Caco-2 (cell line): ENCODE results near the gene SCTR. TPM values are rescaled to one million over a fixed set of nuclear protein-coding genes. Genes with fewer than 3 reads are reported as not detected.

ENCODE experiments used
- BruUV-seq: library from RNA; stranded (reverse); fragments of 400-500 nt; replicated peaks from 2 replicates; lab custom pipeline; 2021; lab: Mats Ljungman, UMichigan
- CTCF ChIA-PET: fragments of 300-600 bp; sonication (Branson Sonifier 250); formaldehyde crosslinking; loops from one replicate; lab custom pipeline; 2022; ENCODE audit warnings: antibody characterized with exemption; lab: Charles Lee
- POLR2A ChIA-PET: fragments of 300-600 bp; sonication (Branson Sonifier 250); formaldehyde crosslinking; loops from one replicate; lab custom pipeline; 2022; ENCODE audit warnings: antibody characterized with exemption; lab: Charles Lee
- DNase-seq, 2 experiments: peaks; one replicate each; pipeline versions ENCODE4 v3.0.0 to v3.0.0-alpha.2; 2020 to 2022
- H3K27me3 ChIP-seq: replicated peaks from 2 replicates; pipeline ENCODE4 v1.6.0; 2011; ENCODE audit warnings: low read length; ENCODE audit not compliant: control insufficient read depth, insufficient read depth
- H3K36me3 ChIP-seq: 2 replicates; pipeline ENCODE4 v1.5.1; 2011; ENCODE audit warnings: low read length; ENCODE audit not compliant: control insufficient read depth, insufficient read depth
- H3K4me1 ChIP-seq: fragments of 250-450 bp; sonication (Bioruptor Pico); 2 replicates; pipeline ENCODE4 v1.5.1; 2020; ENCODE audit warnings: mild to moderate bottlenecking
- H3K4me3 ChIP-seq: 2 replicates; pipeline ENCODE4 v1.5.1; 2011; ENCODE audit warnings: low read depth, mild to moderate bottlenecking, control low read depth, low read length
- H3K9me3 ChIP-seq: fragments of 250-450 bp; sonication (Bioruptor Pico); 2 replicates; pipeline ENCODE4 v1.5.1; 2020; ENCODE audit warnings: mild to moderate bottlenecking, moderate library complexity
- H3K27ac Mint-ChIP-seq: one replicate; pipeline ENCODE4 v1.8.0; 2022; ENCODE audit warnings: mixed read lengths; ENCODE audit not compliant: unreplicated experiment
- H3K27me3 Mint-ChIP-seq: one replicate; pipeline ENCODE4 v1.8.0; 2022; ENCODE audit warnings: mixed read lengths; ENCODE audit not compliant: insufficient read depth, unreplicated experiment
- H3K36me3 Mint-ChIP-seq: one replicate; pipeline ENCODE4 v1.8.0; 2022; ENCODE audit warnings: mild to moderate bottlenecking, mixed read lengths; ENCODE audit not compliant: insufficient read depth, unreplicated experiment
- H3K4me1 Mint-ChIP-seq: one replicate; pipeline ENCODE4 v1.8.0; 2022; ENCODE audit warnings: low read depth, mixed read lengths; ENCODE audit not compliant: unreplicated experiment
- H3K4me3 Mint-ChIP-seq: one replicate; pipeline ENCODE4 v1.8.0; 2022; ENCODE audit warnings: mild to moderate bottlenecking, moderate library complexity, mixed read lengths; ENCODE audit not compliant: unreplicated experiment
- H3K9me3 Mint-ChIP-seq: one replicate; pipeline ENCODE4 v1.8.0; 2022; ENCODE audit warnings: mixed read lengths; ENCODE audit not compliant: unreplicated experiment
- intact Hi-C: fragments of 100-400 bp; cut with micrococcal nuclease; formaldehyde crosslinking; loops from one replicate; pipeline ENCODE4 v1.10.0; 2022; ENCODE audit not compliant: unreplicated experiment
- total RNA-seq: library from RNA; stranded (reverse); gene quantifications from 2 replicates; pipeline ENCODE4 v1.2.3, GENCODE V29; 2022
- TF ChIP-seq, protein P1 (sequence below), 2 experiments: fragments of 200-600 bp in 1 of 2; IDR thresholded peaks; 1 replicate in 1 of 2; 2 replicates in 1 of 2; pipeline versions ENCODE4 v1.5.1 to v1.8.0; 2011 to 2022; ENCODE audit warnings: antibody characterized with exemption in 1 of 2, control low read depth in 1 of 2, inconsistent platforms in 1 of 2, low read depth in 1 of 2, low read length in 1 of 2, mild to moderate bottlenecking in 1 of 2, moderate library complexity in 1 of 2; ENCODE audit not compliant: insufficient read depth in 1 of 2, severe bottlenecking in 1 of 2, unreplicated experiment in 1 of 2

The SCTR gene
- total RNA-seq, 1 experiment from 2014 or later, result not detected

DNA sequence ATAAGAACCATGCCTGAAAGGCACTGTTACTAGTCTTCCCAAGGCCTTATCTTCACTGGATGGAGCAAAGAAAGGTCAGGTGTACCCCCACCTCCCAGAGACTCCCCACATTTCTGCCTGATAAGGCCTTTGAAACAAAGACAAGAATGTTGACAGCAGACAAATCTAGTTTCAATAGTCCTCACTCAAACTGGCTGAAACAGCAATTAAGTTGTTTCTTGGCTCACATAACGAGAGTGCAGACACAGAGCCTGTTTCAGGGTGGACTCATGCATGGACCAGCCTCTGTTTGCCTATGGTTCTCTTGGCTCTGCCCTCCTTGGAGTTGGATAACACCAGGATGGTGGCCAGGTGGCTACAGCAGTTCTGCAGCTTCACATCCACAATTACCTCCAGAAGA lies 12.4 kb upstream of the SCTR start:
- H3K4me1 Mint-ChIP-seq, result peaks cover 10% of the 10 kb centered on the region
- peaks cover 32% of the 10 kb centered on the region for H3K9me3 Mint-ChIP-seq
- ChIA-PET CTCF (no interaction called here), POLR2A (no interaction called here)
- no peaks in the 10 kb centered on the region for H3K27me3 ChIP-seq
- intact Hi-C loops, result no loop called here
- TF ChIP-seq, protein P1, sequence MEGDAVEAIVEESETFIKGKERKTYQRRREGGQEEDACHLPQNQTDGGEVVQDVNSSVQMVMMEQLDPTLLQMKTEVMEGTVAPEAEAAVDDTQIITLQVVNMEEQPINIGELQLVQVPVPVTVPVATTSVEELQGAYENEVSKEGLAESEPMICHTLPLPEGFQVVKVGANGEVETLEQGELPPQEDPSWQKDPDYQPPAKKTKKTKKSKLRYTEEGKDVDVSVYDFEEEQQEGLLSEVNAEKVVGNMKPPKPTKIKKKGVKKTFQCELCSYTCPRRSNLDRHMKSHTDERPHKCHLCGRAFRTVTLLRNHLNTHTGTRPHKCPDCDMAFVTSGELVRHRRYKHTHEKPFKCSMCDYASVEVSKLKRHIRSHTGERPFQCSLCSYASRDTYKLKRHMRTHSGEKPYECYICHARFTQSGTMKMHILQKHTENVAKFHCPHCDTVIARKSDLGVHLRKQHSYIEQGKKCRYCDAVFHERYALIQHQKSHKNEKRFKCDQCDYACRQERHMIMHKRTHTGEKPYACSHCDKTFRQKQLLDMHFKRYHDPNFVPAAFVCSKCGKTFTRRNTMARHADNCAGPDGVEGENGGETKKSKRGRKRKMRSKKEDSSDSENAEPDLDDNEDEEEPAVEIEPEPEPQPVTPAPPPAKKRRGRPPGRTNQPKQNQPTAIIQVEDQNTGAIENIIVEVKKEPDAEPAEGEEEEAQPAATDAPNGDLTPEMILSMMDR (IDR thresholded peaks at IDR 0.05; ENCODE audit: insufficient read depth in 1 of 2, low read depth in 1 of 2, low read length in 1 of 2, severe bottlenecking in 1 of 2, unreplicated experiment in 1 of 2), result no peak
- H3K4me3 Mint-ChIP-seq, result no peak overlapping the region
- no peaks in the 10 kb centered on the region for H3K4me1 ChIP-seq
- no peak for DNase-seq
- no TSS peak for BruUV-seq
- H3K27me3 Mint-ChIP-seq, result no peaks in the 10 kb centered on the region
- H3K36me3 ChIP-seq, result no peaks in the 10 kb centered on the region
- peaks cover 8% of the 10 kb centered on the region; the same call in 1 of the 2 replicates for H3K9me3 ChIP-seq
- H3K36me3 Mint-ChIP-seq, result no peaks in the 10 kb centered on the region
- H3K4me3 ChIP-seq, result no peak overlapping the region
- no peak overlapping the region for H3K27ac Mint-ChIP-seq

DNA sequence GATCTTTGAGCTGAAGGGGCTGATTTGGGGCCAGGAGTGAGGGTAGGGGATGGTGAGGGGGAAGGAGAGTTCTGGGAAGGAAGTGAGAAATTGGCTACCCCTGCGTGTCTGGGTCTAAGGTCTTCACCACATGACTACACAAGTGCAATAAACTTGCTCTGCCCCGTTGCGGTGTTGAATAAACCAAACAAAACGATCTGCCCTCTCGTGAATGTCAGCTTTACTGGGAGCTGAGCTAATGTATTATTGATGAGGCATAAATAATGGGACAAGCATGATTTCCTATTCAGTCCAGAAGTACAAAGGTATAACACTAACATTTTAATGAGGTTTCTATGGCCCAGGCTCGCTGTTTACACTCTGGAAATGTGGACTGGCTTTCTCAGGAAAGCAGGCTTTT lies 11.9 kb upstream of the SCTR start:
- H3K36me3 Mint-ChIP-seq, result no peaks in the 10 kb centered on the region
- no peaks in the 10 kb centered on the region for H3K27me3 Mint-ChIP-seq
- H3K27me3 ChIP-seq, result no peaks in the 10 kb centered on the region
- peaks cover 10% of the 10 kb centered on the region for H3K4me1 Mint-ChIP-seq
- H3K4me3 Mint-ChIP-seq, result no peak overlapping the region
- TF ChIP-seq, protein P1 (IDR thresholded peaks at IDR 0.05; ENCODE audit: insufficient read depth in 1 of 2, low read depth in 1 of 2, low read length in 1 of 2, severe bottlenecking in 1 of 2, unreplicated experiment in 1 of 2), result no peak
- H3K36me3 ChIP-seq, result no peaks in the 10 kb centered on the region
- ChIA-PET POLR2A (no interaction called here), CTCF (no interaction called here)
- H3K4me1 ChIP-seq, result no peaks in the 10 kb centered on the region
- peaks cover 32% of the 10 kb centered on the region for H3K9me3 Mint-ChIP-seq
- intact Hi-C loops, result no loop called here
- BruUV-seq, result no TSS peak
- no peak overlapping the region for H3K27ac Mint-ChIP-seq
- DNase-seq, result no peak
- H3K4me3 ChIP-seq, result no peak overlapping the region
- peaks cover 8% of the 10 kb centered on the region; the same call in 1 of the 2 replicates for H3K9me3 ChIP-seq

DNA sequence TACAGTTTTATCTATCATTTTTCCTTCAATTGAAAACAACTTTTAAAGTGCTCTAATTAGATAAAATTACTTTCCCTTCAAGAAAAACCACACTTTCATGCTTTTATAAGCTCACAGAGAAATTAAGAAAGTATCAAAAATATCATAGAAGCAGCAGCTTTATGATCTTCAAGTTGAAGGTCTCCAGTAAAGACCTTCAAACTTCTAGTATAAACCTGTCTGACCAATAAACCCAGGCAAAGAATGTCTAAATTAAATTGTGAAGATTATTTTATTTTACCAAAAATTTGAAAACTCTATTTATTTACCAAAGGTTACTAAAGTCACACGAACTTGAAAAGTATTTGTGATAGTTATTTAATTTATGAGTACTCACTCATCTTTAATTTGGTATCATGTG lies 9.3 kb upstream of the SCTR start:
- Mint-ChIP-seq H3K4me3 (no peak overlapping the region), H3K9me3 (peaks cover 32% of the 10 kb centered on the region), H3K27me3 (no peaks in the 10 kb centered on the region), H3K4me1 (peaks cover 13% of the 10 kb centered on the region), H3K27ac (no peak overlapping the region), H3K36me3 (no peaks in the 10 kb centered on the region)
- TF ChIP-seq, protein P1 (IDR thresholded peaks at IDR 0.05; ENCODE audit: insufficient read depth in 1 of 2, low read depth in 1 of 2, low read length in 1 of 2, severe bottlenecking in 1 of 2, unreplicated experiment in 1 of 2), result no peak
- intact Hi-C loops, result no loop called here
- no peaks in the 10 kb centered on the region for H3K36me3 ChIP-seq
- no peak overlapping the region for H3K4me3 ChIP-seq
- no peak for DNase-seq
- no TSS peak for BruUV-seq
- H3K27me3 ChIP-seq, result no peaks in the 10 kb centered on the region
- POLR2A ChIA-PET, result no interaction called here
- CTCF ChIA-PET, result no interaction called here
- peaks cover under 1% of the 10 kb centered on the region; the same call in 1 of the 2 replicates for H3K4me1 ChIP-seq
- H3K9me3 ChIP-seq, result peaks cover 8% of the 10 kb centered on the region; the same call in 1 of the 2 replicates
